Pancreas (tissue), 10 donors: ENCODE data around the gene GSG1L. TPM values are rescaled to one million over a fixed set of nuclear protein-coding genes. Genes with fewer than 3 reads are reported as not detected.

ENCODE experiments used
- ATAC-seq, 4 donors: fragments of 200-7000 bp; cut with Tn5 transposase; one replicate each; pipeline versions ENCODE4 v1.8.0 to v1.9.1; 2020; ENCODE audit warnings: mild to moderate bottlenecking in 4 of 4, moderate library complexity in 4 of 4
- DNase-seq, 6 donors: peaks; one replicate each; pipeline ENCODE4 v3.0.0-alpha.2; 2020
- FAIRE-seq: peaks from 2 replicates; lab custom pipeline; 2012; peaks lifted over from hg19 to GRCh38; lab: Jason Lieb, UNC
- H3K27ac ChIP-seq, 4 donors: fragments of 200-600 bp; sonication (generic); 1 replicate in 3 of 4; 2 replicates in 1 of 4; pipeline versions ENCODE4 v1.5.0 to v1.8.0; 2020
- H3K27me3 ChIP-seq, 4 donors: fragments of 200-600 bp; one replicate each; pipeline ENCODE4 v1.8.0; 2021
- H3K36me3 ChIP-seq, 3 donors: fragments of 200-600 bp; sonication (generic) in 1 of 3; one replicate each; pipeline versions ENCODE4 v1.5.0 to v1.8.0; 2020 to 2021
- H3K4me1 ChIP-seq, 3 donors: fragments of 200-600 bp; one replicate each; pipeline ENCODE4 v1.8.0; 2021
- H3K4me3 ChIP-seq, 4 donors: fragments of 200-600 bp; sonication (generic) in 2 of 4; one replicate each; pipeline versions ENCODE4 v1.5.0 to v1.8.0; 2020 to 2021
- H3K9me3 ChIP-seq, 4 donors: fragments of 200-600 bp; one replicate each; pipeline ENCODE4 v1.8.0; 2021
- CTCF ChIP-seq, 4 donors: fragments of 200-600 bp; sonication (generic) in 3 of 4; IDR thresholded peaks; one replicate each; pipeline versions ENCODE4 v1.5.0 to v1.8.0; 2021; ENCODE audit warnings: antibody characterized with exemption in 4 of 4
- WGBS, 2 donors: extraction: QIAGEN DNeasy Blood & Tissue Kit; methylation state at CpG; one replicate each; pipeline ENCODE4 v1.1.7; 2013; 5-methylcytosine and 5-hydroxymethylcytosine counted together
- intact Hi-C, 3 donors: fragments of 100-400 bp; cut with DNase I; formaldehyde crosslinking; loops; one replicate each; pipeline versions ENCODE4 v1.11.1 to v1.14.2; 2022
- polyA plus RNA-seq, 2 donors: library from polyadenylated mRNA; stranded (reverse); fragments of 200-250 nt; gene quantifications; one replicate each; pipeline ENCODE4 v1.2.3, GENCODE V29; 2013
- total RNA-seq, 6 donors: library from RNA; stranded (reverse); fragmentation: NEBNext Ultra II Directional in 4 of 6; extraction: Animal tissue kit (Norgen Biotek cat#: 25700) in 4 of 6; gene quantifications; one replicate each; pipeline versions ENCODE4 v1.2.1 to v1.2.4, GENCODE V29; 2021 to 2023
- donor health status: healthy with polysubstance abuse.
- donor health status: DM: no; HTN: no; CAD: no; lungs with moderate emphysema.
- donor health status: DM: no; HTN: no; CAD: no.
- donor health status: control.
- donor health status: control.
- donor health status: Bipolar disorder and iron deficiency.
- donor health status: DM: yes; HTN: yes; CAD: no.
- donor health status: DM: no; HTN: no; CAD: no.
- donor health status: DM: no; HTN: no; CAD: no.
- donor health status: DM: yes; HTN: yes; CAD: no.

Gene GSG1L
- total and polyA plus RNA-seq, 8 donors = 0.02 to 0.12 TPM; not detected in 6

DNA sequence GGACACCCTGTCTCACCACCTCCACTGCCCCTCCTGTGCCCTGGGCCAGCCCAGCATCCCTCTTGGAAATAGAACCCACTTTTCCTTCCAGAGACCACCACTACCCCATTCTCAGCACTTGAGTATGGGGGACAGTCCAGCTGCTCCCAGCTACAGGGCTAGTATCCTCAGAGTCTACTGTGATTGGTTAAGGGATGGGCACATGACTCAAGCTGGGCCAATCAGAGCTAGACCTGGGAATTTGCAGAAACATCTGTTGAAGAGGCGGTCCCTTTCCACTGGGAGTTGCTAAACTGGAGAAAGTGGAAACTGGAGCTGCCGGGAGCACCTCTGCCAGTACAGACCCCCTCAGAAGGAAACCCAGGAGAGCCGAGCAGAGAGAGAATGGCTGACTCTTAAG, 156.6 kb downstream of the GSG1L start:
- Histone ChIP-seq H3K4me1 (no peaks in the 10 kb centered on the region), H3K36me3 (no peaks in the 10 kb centered on the region), H3K4me3 (no peak overlapping the region), H3K9me3 (no peaks in the 10 kb centered on the region), H3K27ac (no peak overlapping the region), H3K27me3 (no peaks in the 10 kb centered on the region)
- no peak for TF ChIP-seq CTCF (IDR thresholded peaks at IDR 0.05)
- FAIRE-seq (no peak), DNase-seq (no peak), ATAC-seq (no peak)
- intact Hi-C loops = no loop called here
- 74 to 75% methylated on average over 3 of the region's 3 CpGs for WGBS, 2 donors

- Histone ChIP-seq H3K27me3 (no peaks in the 10 kb centered on the region), H3K4me1 (no peaks in the 10 kb centered on the region), H3K27ac (no peak overlapping the region), H3K4me3 (no peak overlapping the region), H3K9me3 (no peaks in the 10 kb centered on the region), H3K36me3 (no peaks in the 10 kb centered on the region)
- ATAC-seq (no peak), FAIRE-seq (no peak), DNase-seq (no peak)
- intact Hi-C loops = no loop called here
- 32 to 50% methylated on average over 12 of the region's 12 CpGs for WGBS, 2 donors
- no peak for TF ChIP-seq CTCF (IDR thresholded peaks at IDR 0.05)
Observed at GRCh38 chr16:27903046-27903655, 160.4 kb downstream of the GSG1L start.

DNA sequence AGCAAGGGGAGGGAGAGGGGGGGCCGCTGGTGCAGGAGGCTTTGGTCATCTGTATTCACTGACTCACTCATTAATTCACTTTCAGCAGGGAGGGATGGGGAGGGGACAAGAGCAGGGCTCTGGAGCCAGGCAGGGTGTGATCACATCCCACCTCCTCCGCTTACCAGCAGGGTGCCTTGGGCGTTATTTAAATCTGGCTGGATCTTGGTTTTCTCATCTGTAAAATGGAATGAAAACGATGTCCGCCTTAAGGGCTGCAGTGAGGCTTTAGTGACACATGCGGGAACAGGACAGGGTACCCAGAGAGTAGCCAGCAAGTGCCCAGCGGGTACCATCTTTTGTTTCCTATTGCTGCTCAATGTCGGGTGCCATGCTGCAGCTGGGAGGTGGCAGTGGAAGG, 161.0 kb downstream of the GSG1L start:
- FAIRE-seq (no peak), DNase-seq (no peak), ATAC-seq (no peak)
- Histone ChIP-seq H3K27me3 (no peaks in the 10 kb centered on the region), H3K9me3 (no peaks in the 10 kb centered on the region), H3K27ac (no peak overlapping the region), H3K4me3 (no peak overlapping the region), H3K4me1 (no peaks in the 10 kb centered on the region), H3K36me3 (no peaks in the 10 kb centered on the region)
- no peak for TF ChIP-seq CTCF (IDR thresholded peaks at IDR 0.05)
- intact Hi-C loops = no loop called here
- whole genome bisulfite sequencing, 2 donors = 49 to 61% methylated on average over 8 of the region's 8 CpGs

- H3K4me1 ChIP-seq = no peaks in the 10 kb centered on the region
- intact Hi-C loops = no loop called here
- no peak for TF ChIP-seq CTCF (IDR thresholded peaks at IDR 0.05)
- H3K27me3 ChIP-seq = no peaks in the 10 kb centered on the region
- H3K36me3 ChIP-seq = no peaks in the 10 kb centered on the region
- no peak overlapping the region for H3K4me3 ChIP-seq
- FAIRE-seq (no peak), ATAC-seq (no peak), DNase-seq (no peak)
- no peak overlapping the region for H3K27ac ChIP-seq
- 64 to 66% methylated on average over 8 of the region's 8 CpGs for WGBS, 2 donors
- no peaks in the 10 kb centered on the region for H3K9me3 ChIP-seq
Observed at GRCh38 chr16:27901956-27902355, 161.6 kb downstream of the GSG1L start.

- Histone ChIP-seq H3K9me3 (no peaks in the 10 kb centered on the region), H3K27me3 (no peaks in the 10 kb centered on the region), H3K36me3 (no peaks in the 10 kb centered on the region), H3K4me3 (no peak overlapping the region), H3K4me1 (no peaks in the 10 kb centered on the region), H3K27ac (no peak overlapping the region)
- no peak for FAIRE-seq
- 40 to 45% methylated on average over 4 of the region's 4 CpGs for WGBS, 2 donors
- no peak for ATAC-seq
- no peak for DNase-seq
- intact Hi-C loops = no loop called here
- no peak for TF ChIP-seq CTCF (IDR thresholded peaks at IDR 0.05)
Observed at GRCh38 chr16:27899736-27900135, 163.8 kb downstream of the GSG1L start.
